GM19043 (cell line): ENCODE results near the gene SH2D4B.

Experiments used
- ATAC-seq: cut with Tn5 transposase; IDR thresholded peaks from one replicate; pipeline ENCODE4 v1.9.1; 2021; ENCODE audit warnings: low read depth; ENCODE audit not compliant: unreplicated experiment

SH2D4B gene

DNA sequence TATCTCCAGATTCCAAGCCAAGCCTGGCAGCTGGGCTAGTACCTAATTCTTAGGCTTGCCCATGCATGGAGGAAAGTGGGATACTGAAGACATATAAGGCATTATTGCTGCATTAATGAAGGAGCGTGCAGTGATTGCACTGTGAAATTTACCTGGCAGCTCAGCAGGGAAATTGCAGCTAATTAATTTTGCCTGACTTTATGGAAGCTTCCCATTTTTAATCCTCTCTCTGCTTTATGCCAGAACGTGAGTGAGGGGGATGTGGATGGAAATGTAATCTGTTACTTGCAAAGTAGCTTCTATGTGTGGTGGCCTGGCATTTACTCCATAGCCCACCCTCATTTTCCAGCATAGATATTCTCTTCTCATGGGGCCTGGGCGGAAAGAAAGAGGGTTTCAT lies 134.9 kb downstream of the SH2D4B start:
- no peak for ATAC-seq

GRCh38 chr10:80674809-80675208 lies 137.1 kb downstream of the SH2D4B start:
- ATAC-seq = no peak

DNA sequence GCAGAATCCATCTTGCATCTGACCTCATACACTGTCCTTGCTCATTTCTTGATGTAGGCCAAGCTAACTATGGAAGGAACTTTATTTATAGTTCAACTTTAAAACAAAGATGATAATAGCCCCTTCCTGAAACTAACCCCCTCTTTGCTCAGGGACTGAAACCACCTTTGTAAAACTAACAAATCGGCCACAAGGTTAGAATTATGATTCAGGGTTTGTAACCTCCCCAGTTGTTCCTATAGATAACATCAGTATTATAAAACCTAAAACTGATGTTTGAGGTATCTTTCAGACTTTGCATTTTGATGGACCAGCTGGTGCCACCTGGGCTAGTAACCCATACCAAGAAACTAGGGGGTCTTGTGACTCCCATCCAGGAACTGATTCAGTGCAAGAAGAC lies 143.4 kb downstream of the SH2D4B start:
- no peak for ATAC-seq

DNA sequence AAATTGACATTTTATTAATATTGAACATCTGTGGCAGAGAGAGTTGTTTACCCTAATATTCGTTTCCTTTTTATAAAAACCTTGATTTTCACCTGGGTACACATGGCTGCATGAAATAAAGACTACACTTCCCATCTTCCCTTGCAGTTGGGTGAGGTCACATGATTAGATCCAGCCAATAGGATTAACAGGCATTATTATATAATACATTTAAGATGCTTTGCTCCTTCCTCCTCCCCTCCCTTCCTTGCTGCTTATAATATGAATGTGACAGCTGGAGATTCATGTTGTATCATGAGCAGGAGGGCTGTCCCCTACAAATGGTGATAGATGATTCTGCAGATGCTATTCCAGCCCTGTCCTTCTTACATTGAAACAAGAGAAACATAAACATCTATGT lies 146.6 kb downstream of the SH2D4B start:
- ATAC-seq = peak; percentile 78

- ATAC-seq = no peak
Measured at GRCh38 chr10:80685355-80685754, 147.7 kb downstream of the SH2D4B start.

DNA sequence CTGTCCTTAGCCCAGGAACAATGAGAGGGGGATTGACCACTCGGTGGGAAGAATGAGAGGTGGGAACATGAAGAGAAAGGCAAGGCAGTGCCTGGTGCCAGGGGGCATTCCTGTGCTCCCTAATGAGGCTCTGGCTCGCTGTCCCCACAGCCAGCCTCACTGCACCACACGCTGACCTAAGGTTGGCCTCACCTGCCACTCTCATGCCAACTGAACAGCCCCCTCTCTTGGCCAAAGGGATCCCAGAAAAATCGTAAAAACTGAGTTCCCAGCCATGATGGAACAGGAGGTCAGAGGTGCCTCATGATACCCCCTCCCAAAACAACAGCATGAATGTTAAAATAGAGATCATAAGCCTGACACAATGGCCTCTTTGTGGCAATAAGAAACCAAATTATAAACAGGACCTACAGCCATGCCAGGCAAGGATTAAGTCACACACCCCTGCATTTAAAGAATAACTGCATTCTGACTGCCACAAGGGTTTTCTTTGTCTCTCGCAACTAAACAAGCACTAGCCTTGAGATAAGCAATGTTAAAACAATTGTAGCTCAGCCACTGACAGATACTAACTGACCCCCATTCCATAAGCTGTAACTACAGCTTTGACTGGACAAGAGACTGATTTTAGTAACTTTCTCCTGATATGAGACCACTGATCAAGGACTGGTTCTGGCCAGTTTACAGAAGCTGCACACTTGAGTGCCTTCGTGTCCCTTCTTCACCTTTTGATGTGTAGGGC lies 149.2 kb downstream of the SH2D4B start:
- no peak for ATAC-seq

DNA sequence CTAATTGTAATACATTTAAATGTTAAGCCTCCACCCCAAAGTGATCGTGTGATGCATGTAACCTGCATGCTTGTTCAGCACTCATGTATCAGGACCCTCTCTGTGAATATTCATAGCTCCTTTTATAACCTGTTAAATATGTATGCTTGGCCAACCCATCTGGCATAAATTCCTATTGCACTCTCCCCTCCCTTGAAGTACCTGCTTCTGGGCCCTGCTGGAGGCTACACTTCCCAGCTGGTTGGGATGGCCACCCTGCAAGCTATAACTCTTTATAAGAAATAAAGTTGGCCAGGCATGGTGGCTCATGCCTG lies 149.7 kb downstream of the SH2D4B start:
- no peak for ATAC-seq

DNA sequence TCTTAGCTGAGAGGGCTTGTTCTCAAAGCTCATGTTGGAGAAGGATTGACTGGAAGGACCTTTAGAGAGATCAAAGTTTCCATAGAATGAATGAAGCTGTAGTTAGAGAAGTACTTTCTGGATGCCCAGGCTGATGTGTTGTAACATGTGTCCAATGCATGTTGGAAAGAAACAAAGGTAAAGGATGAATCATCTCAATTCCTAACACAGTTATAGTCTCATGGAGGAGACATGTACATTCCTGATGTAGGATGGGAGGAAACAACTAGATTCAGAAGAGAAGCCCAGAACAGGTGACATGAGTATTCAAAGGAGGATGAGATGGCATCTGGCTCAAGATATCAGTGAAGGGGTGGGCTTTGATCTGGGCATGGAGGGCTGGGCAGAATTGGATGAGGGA lies 152.7 kb downstream of the SH2D4B start:
- no peak for ATAC-seq

- ATAC-seq = no peak
Measured at GRCh38 chr10:80691441-80691840, 153.7 kb downstream of the SH2D4B start.

- no peak for ATAC-seq
Measured at GRCh38 chr10:80693565-80693964, 155.9 kb downstream of the SH2D4B start.

DNA sequence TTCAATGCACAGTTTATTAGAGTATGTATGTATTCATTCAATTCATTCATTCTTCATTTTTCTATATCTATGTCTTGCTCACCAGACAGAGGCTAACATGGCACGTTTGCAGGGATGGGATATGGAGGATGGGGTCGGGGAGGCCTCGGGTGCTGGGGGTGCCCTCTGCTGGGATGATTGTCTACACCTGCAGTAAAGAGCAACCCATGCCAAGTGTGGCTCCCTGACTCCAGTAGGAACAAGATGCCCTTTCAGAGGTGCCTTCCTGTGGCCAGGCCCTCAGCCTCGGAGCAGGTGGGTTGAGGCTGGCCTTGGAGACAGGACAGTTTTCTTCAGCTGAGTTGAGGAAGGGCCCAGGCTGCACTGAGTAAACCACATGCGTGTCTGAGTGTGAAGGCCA lies 157.2 kb downstream of the SH2D4B start:
- ATAC-seq = no peak
